H1 (cell line): Measurements from ENCODE around the gene ADAMTS15. TPM values are rescaled to one million over a fixed set of nuclear protein-coding genes. Genes with fewer than 3 reads are reported as not detected.

ENCODE experiments used
- CTCF ChIA-PET: fragments of 300-600 bp; sonication (Branson Sonifier 250); formaldehyde crosslinking; loops from one replicate; lab custom pipeline; 2021; ENCODE audit not compliant: partially characterized antibody; lab: Charles Lee
- POLR2A ChIA-PET: fragments of 300-600 bp; sonication (Branson Sonifier 250); formaldehyde crosslinking; loops from one replicate; lab custom pipeline; 2021; ENCODE audit warnings: inconsistent platforms; ENCODE audit not compliant: partially characterized antibody; lab: Charles Lee
- DNase-seq, 2 experiments: peaks; one replicate each; pipeline versions ENCODE4 v3.0.0 to v3.0.0-alpha.2; 2010 to 2022; ENCODE audit warnings: low spot score in 2 of 2, low read depth in 1 of 2, mixed read lengths in 1 of 2
- FAIRE-seq: peaks from 2 replicates; lab custom pipeline; 2011; peaks lifted over from hg19 to GRCh38; lab: Jason Lieb, UNC
- H2AFZ ChIP-seq: 2 replicates; pipeline ENCODE4 v1.8.1; 2012; ENCODE audit warnings: low read length, inconsistent platforms
- H2AK5ac ChIP-seq: 2 replicates; pipeline ENCODE4 v1.6.1; 2013; ENCODE audit warnings: low read depth, low read length
- H2BK120ac ChIP-seq: replicated peaks from 2 replicates; pipeline ENCODE3; 2013; ENCODE audit warnings: low read depth, low read length, inconsistent platforms
- H2BK12ac ChIP-seq: 2 replicates; pipeline ENCODE4 v1.6.1; 2013; ENCODE audit warnings: low read depth, low read length
- H2BK15ac ChIP-seq: 2 replicates; pipeline ENCODE4 v1.6.1; 2013; ENCODE audit warnings: low read length
- H2BK20ac ChIP-seq: 2 replicates; pipeline ENCODE4 v1.6.1; 2013; ENCODE audit warnings: low read length
- H2BK5ac ChIP-seq: 2 replicates; pipeline ENCODE4 v1.6.1; 2013; ENCODE audit warnings: low read depth, low read length
- H3K14ac ChIP-seq: 2 replicates; pipeline ENCODE4 v1.6.1; 2013; ENCODE audit warnings: inconsistent platforms; ENCODE audit not compliant: insufficient read length
- H3K18ac ChIP-seq: 2 replicates; pipeline ENCODE4 v1.6.1; 2013; ENCODE audit warnings: low read length; ENCODE audit errors: extremely low read depth
- H3K23ac ChIP-seq: 2 replicates; pipeline ENCODE4 v1.6.1; 2013; ENCODE audit warnings: inconsistent platforms; ENCODE audit not compliant: insufficient read length
- H3K23me2 ChIP-seq: 2 replicates; pipeline ENCODE4 v1.6.1; 2013; ENCODE audit warnings: low read depth, low read length
- H3K27ac ChIP-seq: 2 replicates; pipeline ENCODE4 v1.6.1; 2011; ENCODE audit warnings: low read depth, low read length, inconsistent platforms
- H3K27me3 ChIP-seq, 4 experiments: replicated peaks in 1 of 4; 1 replicate in 1 of 4; 2 replicates in 3 of 4; pipeline versions ENCODE4 v1.6.1 to v1.8.1; 2011 to 2013; ENCODE audit warnings: low read length in 3 of 4, mild to moderate bottlenecking in 3 of 4, inconsistent platforms in 2 of 4, mixed read lengths in 2 of 4, moderate library complexity in 1 of 4; ENCODE audit not compliant: control insufficient read depth in 3 of 4, insufficient read depth in 3 of 4; ENCODE audit errors: extremely low read depth in 1 of 4
- H3K36me3 ChIP-seq, 4 experiments: 2 replicates each; pipeline versions ENCODE4 v1.6.1 to v1.8.1; 2011 to 2013; ENCODE audit warnings: mild to moderate bottlenecking in 4 of 4, low read length in 3 of 4, moderate library complexity in 2 of 4, control low read depth in 1 of 4, inconsistent platforms in 1 of 4; ENCODE audit not compliant: insufficient read depth in 4 of 4, control insufficient read depth in 2 of 4
- H3K4ac ChIP-seq: replicated peaks from 2 replicates; pipeline ENCODE3; 2013; ENCODE audit warnings: low read length, low read depth, mixed read lengths, inconsistent platforms; ENCODE audit not compliant: insufficient read length
- H3K4me1 ChIP-seq, 4 experiments: replicated peaks in 1 of 4; 1 replicate in 1 of 4; 2 replicates in 3 of 4; pipeline versions ENCODE4 v1.6.1 to v1.8.1; 2011 to 2013; ENCODE audit warnings: low read length in 3 of 4, inconsistent platforms in 2 of 4, mixed read lengths in 1 of 4; ENCODE audit not compliant: insufficient read depth in 4 of 4, control insufficient read depth in 3 of 4
- H3K4me2 ChIP-seq, 2 experiments: 2 replicates each; pipeline versions ENCODE4 v1.6.1 to v1.8.1; 2011 to 2013; ENCODE audit warnings: low read depth in 2 of 2, low read length in 2 of 2, control low read depth in 1 of 2, inconsistent platforms in 1 of 2, mild to moderate bottlenecking in 1 of 2; ENCODE audit not compliant: insufficient read depth in 1 of 2
- H3K4me3 ChIP-seq, 4 experiments: fragments of 200-600, 300-600 bp in 1 of 4; sonication (generic), shearing (Covaris generic), sonication (Bioruptor Twin) in 1 of 4; 2 replicates each; pipeline versions ENCODE4 v1.5.1 to v1.8.1; 2011 to 2016; ENCODE audit warnings: low read length in 4 of 4, low read depth in 3 of 4, control low read depth in 2 of 4, inconsistent platforms in 2 of 4, mild to moderate bottlenecking in 2 of 4, mixed read lengths in 1 of 4, moderate library complexity in 1 of 4; ENCODE audit not compliant: insufficient read depth in 2 of 4; ENCODE audit errors: extremely low read depth in 1 of 4
- H3K56ac ChIP-seq: replicated peaks from 2 replicates; pipeline ENCODE3; 2013; ENCODE audit warnings: low read depth, mild to moderate bottlenecking, mixed read lengths, low read length, inconsistent platforms; ENCODE audit not compliant: insufficient read length
- H3K79me1 ChIP-seq: 2 replicates; pipeline ENCODE4 v1.6.1; 2013; ENCODE audit warnings: low read depth, low read length, control low read depth
- H3K79me2 ChIP-seq, 2 experiments: 2 replicates each; pipeline versions ENCODE4 v1.6.1 to v1.8.1; 2012 to 2013; ENCODE audit warnings: low read length in 2 of 2, mild to moderate bottlenecking in 2 of 2, inconsistent platforms in 1 of 2; ENCODE audit not compliant: insufficient read depth in 2 of 2, control insufficient read depth in 1 of 2
- H3K9ac ChIP-seq, 4 experiments: replicated peaks in 1 of 4; 1 replicate in 1 of 4; 2 replicates in 3 of 4; pipeline versions ENCODE4 v1.6.1 to v1.8.1; 2011 to 2013; ENCODE audit warnings: low read depth in 3 of 4, low read length in 3 of 4, control low read depth in 2 of 4, mild to moderate bottlenecking in 2 of 4, moderate library complexity in 2 of 4, inconsistent platforms in 1 of 4; ENCODE audit errors: extremely low read depth in 1 of 4
- H3K9me3 ChIP-seq, 2 experiments: 2 replicates each; pipeline versions ENCODE4 v1.6.1 to v1.8.1; 2012 to 2013; ENCODE audit warnings: mild to moderate bottlenecking in 2 of 2, moderate library complexity in 2 of 2, control low read depth in 1 of 2, inconsistent platforms in 1 of 2, low read depth in 1 of 2, low read length in 1 of 2, mixed read lengths in 1 of 2; ENCODE audit not compliant: insufficient read depth in 2 of 2
- H4K20me1 ChIP-seq, 2 experiments: replicated peaks in 1 of 2; 2 replicates each; pipeline versions ENCODE3 to v1.8.1; 2011 to 2013; ENCODE audit warnings: inconsistent platforms in 2 of 2, low read length in 2 of 2, mild to moderate bottlenecking in 1 of 2; ENCODE audit not compliant: insufficient read depth in 2 of 2, control insufficient read depth in 1 of 2
- H4K5ac ChIP-seq: 2 replicates; pipeline ENCODE4 v1.6.1; 2013; ENCODE audit warnings: low read length, low read depth, mixed read lengths, inconsistent platforms; ENCODE audit not compliant: insufficient read length
- H4K8ac ChIP-seq: 2 replicates; pipeline ENCODE4 v1.8.0; 2013; ENCODE audit warnings: mild to moderate bottlenecking, moderate library complexity, low read length, inconsistent platforms; ENCODE audit not compliant: insufficient read depth; ENCODE audit errors: extremely low read depth
- H4K91ac ChIP-seq: replicated peaks from 2 replicates; pipeline ENCODE3; 2013; ENCODE audit warnings: low read length, mixed read lengths, inconsistent platforms; ENCODE audit not compliant: insufficient read length
- BCL11A ChIP-seq, 2 experiments: IDR thresholded peaks; one replicate each; pipeline ENCODE4 v1.6.1; 2011; ENCODE audit warnings: low read depth in 2 of 2, low read length in 2 of 2, mild to moderate bottlenecking in 2 of 2
- CTBP2 ChIP-seq: IDR thresholded peaks from 2 replicates; pipeline ENCODE4 v1.7.0; 2011; ENCODE audit warnings: borderline replicate concordance, mild to moderate bottlenecking, moderate library complexity, mixed read lengths, low read length; ENCODE audit not compliant: insufficient read depth, insufficient read length
- FOSL1 ChIP-seq: IDR thresholded peaks from 2 replicates; pipeline ENCODE4 v1.6.1; 2011; ENCODE audit warnings: mild to moderate bottlenecking, low read depth, low read length, moderate library complexity; ENCODE audit not compliant: insufficient read depth
- GTF2F1 ChIP-seq: IDR thresholded peaks from 2 replicates; pipeline ENCODE4 v1.6.1; 2012; ENCODE audit warnings: low read depth, low read length, improper control_type of control experiment, borderline replicate concordance
- HDAC2 ChIP-seq, 2 experiments: fragments of 300-600 bp in 1 of 2; sonication (generic) in 1 of 2; IDR thresholded peaks; 2 replicates each; pipeline ENCODE4 v1.6.1; 2011 to 2012; ENCODE audit warnings: low read depth in 2 of 2, low read length in 2 of 2, mild to moderate bottlenecking in 2 of 2, moderate library complexity in 2 of 2, borderline replicate concordance in 1 of 2, inconsistent platforms in 1 of 2
- JUN ChIP-seq: IDR thresholded peaks from 2 replicates; pipeline ENCODE4 v1.6.1; 2011; ENCODE audit warnings: low read depth, mild to moderate bottlenecking, improper control_type of control experiment, low read length
- KDM1A ChIP-seq: fragments of 200-600, 300-600 bp; sonication (generic); IDR thresholded peaks from 2 replicates; pipeline ENCODE4 v1.7.1; 2016; ENCODE audit warnings: mild to moderate bottlenecking, low read length, borderline replicate concordance
- NRF1 ChIP-seq: IDR thresholded peaks from 2 replicates; pipeline ENCODE4 v1.6.1; 2011; ENCODE audit warnings: mild to moderate bottlenecking, low read depth, low read length, improper control_type of control experiment
- RFX5 ChIP-seq: IDR thresholded peaks from 2 replicates; pipeline ENCODE4 v1.6.1; 2011; ENCODE audit warnings: low read depth, low read length, improper control_type of control experiment, borderline replicate concordance
- SIRT6 ChIP-seq: IDR thresholded peaks from one replicate; pipeline ENCODE4 v1.7.1; 2012; ENCODE audit warnings: low read length, inconsistent platforms
- TBP ChIP-seq: IDR thresholded peaks from 2 replicates; pipeline ENCODE4 v1.6.1; 2011; ENCODE audit warnings: low read depth, low read length, improper control_type of control experiment
- WGBS, 2 experiments: shearing (Covaris generic) in 1 of 2; methylation state at CpG; one replicate each; pipeline versions ENCODE4 v1.1.6 to v1.1.7; 2013 to 2015; ENCODE audit warnings: low lambda C conversion rate in 2 of 2, mixed read lengths in 2 of 2, inconsistent platforms in 1 of 2, low coverage in 1 of 2, missing lambda C conversion rate in 1 of 2; ENCODE audit not compliant: insufficient replicate concordance in 2 of 2, insufficient coverage in 1 of 2, insufficient read length in 1 of 2; ENCODE audit errors: extremely low coverage in 1 of 2, missing lambda C conversion rate in 1 of 2; 5-methylcytosine and 5-hydroxymethylcytosine counted together
- polyA plus RNA-seq, 7 experiments: library from polyadenylated mRNA; depleted of rRNA in 3 of 7; stranded (reverse) in 5 of 7; unstranded in 2 of 7; fragments of >200 nt in 5 of 7; fragments of 200-250 nt in 2 of 7; gene quantifications; 1 replicate in 5 of 7; 2 replicates in 1 of 7; 4 replicates in 1 of 7; pipeline versions ENCODE4 v1.2.1 to v1.2.3, GENCODE V29; 2011 to 2013; ENCODE audit warnings: missing spikeins in 2 of 7, mixed read lengths in 2 of 7
- total RNA-seq: library from RNA; stranded (reverse); fragmentation: NEBNext Ultra II Directional; extraction: Animal tissue kit (Norgen Biotek cat#: 25700); gene quantifications from 2 replicates; pipeline ENCODE4 v1.2.1, GENCODE V29; 2021
- TF ChIP-seq, protein P1 (sequence below): IDR thresholded peaks from 2 replicates; pipeline ENCODE4 v1.6.1; 2012; ENCODE audit warnings: inconsistent platforms

Gene ADAMTS15
- total and polyA plus RNA-seq, 2 of the 8 experiments (the other 6 are each of a cell fraction or from before 2014, with no cell fraction given), result 1.7 to 4.7 TPM

DNA sequence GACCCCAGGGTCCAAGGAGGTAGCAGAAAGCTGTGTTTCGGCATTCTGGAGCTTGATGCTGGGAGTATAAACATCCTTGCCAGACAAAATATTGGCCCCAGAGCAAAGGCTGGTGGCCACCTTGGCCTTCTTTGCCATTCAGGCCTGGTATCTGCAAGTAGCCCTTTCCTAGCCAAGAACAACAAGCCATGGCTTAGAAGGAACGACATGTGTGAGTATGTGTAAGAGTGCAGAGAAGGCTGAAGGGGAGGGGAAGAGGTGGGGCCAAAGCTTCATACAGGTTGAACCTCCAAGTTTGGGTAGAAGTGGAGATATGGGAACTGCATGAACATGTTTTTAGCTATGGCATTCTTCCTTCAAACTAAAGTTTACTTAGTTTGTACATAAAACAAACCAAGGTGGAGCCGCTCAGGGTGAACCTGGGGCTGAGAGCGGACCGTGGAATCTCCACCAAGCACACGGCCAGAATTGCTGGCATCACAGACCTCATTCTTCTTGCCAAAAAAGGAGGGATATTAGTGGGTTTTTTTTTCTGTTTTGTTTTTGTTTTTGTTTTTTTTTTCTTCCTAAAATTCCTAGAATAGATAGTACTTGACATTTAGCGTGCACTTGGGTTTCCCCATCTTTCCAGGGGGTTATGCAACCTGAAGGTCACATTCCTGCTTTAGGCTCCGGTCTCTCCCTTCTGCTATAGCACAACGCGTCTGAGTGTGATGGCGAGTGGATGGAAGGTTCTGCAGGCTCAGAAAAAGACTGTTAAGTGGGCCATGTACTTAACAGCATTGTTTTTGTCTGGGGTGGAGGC lies 70.9 kb downstream of the ADAMTS15 start:
- Histone ChIP-seq H3K4me2 (no peak overlapping the region), H3K18ac (no peak overlapping the region), H3K23me2 (no peaks in the 10 kb centered on the region; the same call in 1 of the 2 replicates), H4K8ac (no peak overlapping the region), H3K27ac (no peak overlapping the region), H3K56ac (no peak overlapping the region), H4K5ac (no peak overlapping the region), H3K9me3 (no peaks in the 10 kb centered on the region), H2BK120ac (no peak overlapping the region), H3K23ac (no peak overlapping the region), H3K4ac (no peak overlapping the region), H2AK5ac (0 out of 2 replicates have a peak overlapping the region, but pooled peaks have one; percentile 11), H3K4me3 (no peak overlapping the region), H2BK5ac (no peak overlapping the region), H4K91ac (no peak overlapping the region), H2AFZ (no peak overlapping the region), H4K20me1 (no peaks in the 10 kb centered on the region), H3K9ac (no peak overlapping the region), H2BK12ac (no peak overlapping the region), H3K4me1 (peaks cover 12 to 22% (median 19%) of the 10 kb centered on the region in 4 experiments), H3K79me2 (no peaks in the 10 kb centered on the region), H3K79me1 (no peaks in the 10 kb centered on the region), H3K14ac (no peak overlapping the region), H3K27me3 (peaks cover 0 to 7% (median 0%) of the 10 kb centered on the region in 4 experiments; a peak in 2 of 7 replicates), H2BK15ac (0 out of 2 replicates have a peak overlapping the region, but pooled peaks have one; percentile 25), H3K36me3 (no peaks in the 10 kb centered on the region), H2BK20ac (no peak overlapping the region)
- peak in 1 of 2 experiments; percentile 28 for DNase-seq
- ChIA-PET CTCF (interaction anchor here (0.6 to 1.7 kb wide), 3 partner anchors 8 to 17 kb away, joined by 4 to 7 read pairs (median 4); no protein-coding TSS in a partner anchor), POLR2A (no interaction called here)
- FAIRE-seq, result no peak
- WGBS, 2 experiments, result 91% methylated on average over 11 of the region's 11 CpGs; no CpG with 5 or more reads in 1 of the 2 experiments
- TF ChIP-seq RFX5 (no peak), FOSL1 (no peak), HDAC2 (IDR thresholded peaks at IDR 0.05; ENCODE audit: borderline replicate concordance in 1 of 2, low read depth in 2 of 2, low read length in 2 of 2) (no peak), CTBP2 (no peak), JUN (no peak), GTF2F1 (no peak), SIRT6 (no peak), NRF1 (no peak), KDM1A (no peak), TBP (no peak), BCL11A (IDR thresholded peaks at IDR 0.05; ENCODE audit: low read depth in 2 of 2, low read length in 2 of 2) (no peak)
- TF ChIP-seq, protein P1, sequence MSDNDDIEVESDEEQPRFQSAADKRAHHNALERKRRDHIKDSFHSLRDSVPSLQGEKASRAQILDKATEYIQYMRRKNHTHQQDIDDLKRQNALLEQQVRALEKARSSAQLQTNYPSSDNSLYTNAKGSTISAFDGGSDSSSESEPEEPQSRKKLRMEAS, result no peak
